Measurements from ENCODE around the gene TMCO1.
"Not testable (repeated sequence)": the region's sequence is repeated elsewhere in the genome, so short reads cannot be mapped to it uniquely, and the experiment has no call there.

TMCO1 gene

GRCh38 chr1:165686121-165686970, 82.3 kb downstream of the TMCO1 start:
- DNase-seq (ENCODE audit: low spot score), result peak; percentile 60

GRCh38 chr1:165683848-165684485, 84.7 kb downstream of the TMCO1 start:
- DNase-seq (ENCODE audit: low spot score), result no peak

GRCh38 chr1:165680773-165681172, 87.9 kb downstream of the TMCO1 start:
- DNase-seq (ENCODE audit: low spot score), result not testable (repeated sequence)

GRCh38 chr1:165680303-165680702, 88.4 kb downstream of the TMCO1 start:
- no peak for DNase-seq (ENCODE audit: low spot score)

GRCh38 chr1:165679282-165680036, 89.2 kb downstream of the TMCO1 start:
- DNase-seq (ENCODE audit: low spot score), result no peak

- no peak for DNase-seq (ENCODE audit: low spot score)
These were observed 90.2 kb downstream of the TMCO1 start for GRCh38 chr1:165678509-165678908.

All from germinal center (tissue), 1 donor.